Kidney (tissue), 14 donors: ENCODE data around the gene CCDC159. TPM values are rescaled to one million over a fixed set of nuclear protein-coding genes. Genes with fewer than 3 reads are reported as not detected.

Experiments used
- DNase-seq, 5 donors: peaks; one replicate each; pipeline ENCODE4 v3.0.0-alpha.2; 2013 to 2020
- FAIRE-seq: peaks from 2 replicates; lab custom pipeline; 2012; peaks lifted over from hg19 to GRCh38; lab: Jason Lieb, UNC
- H3K27ac ChIP-seq, 2 donors: one replicate each; pipeline ENCODE4 v1.7.0; 2013; ENCODE audit warnings: low read depth in 2 of 2, low read length in 2 of 2, inconsistent platforms in 1 of 2
- H3K27me3 ChIP-seq: one replicate; pipeline ENCODE4 v1.7.1; 2013; ENCODE audit warnings: low read length, inconsistent platforms; ENCODE audit not compliant: control insufficient read depth, insufficient read depth
- H3K36me3 ChIP-seq, 3 donors: one replicate each; pipeline versions ENCODE4 v1.7.0 to v1.7.1; 2013; ENCODE audit warnings: low read length in 3 of 3, control low read depth in 1 of 3, inconsistent platforms in 1 of 3; ENCODE audit not compliant: insufficient read depth in 3 of 3, control insufficient read depth in 2 of 3
- H3K4me1 ChIP-seq, 3 donors: one replicate each; pipeline versions ENCODE4 v1.7.0 to v1.7.1; 2013; ENCODE audit warnings: low read length in 3 of 3, inconsistent platforms in 1 of 3, low read depth in 1 of 3; ENCODE audit not compliant: control insufficient read depth in 2 of 3, insufficient read depth in 2 of 3
- H3K4me3 ChIP-seq, 3 donors: one replicate each; pipeline versions ENCODE4 v1.7.0 to v1.8.1; 2013; ENCODE audit warnings: low read length in 3 of 3, control low read depth in 1 of 3, inconsistent platforms in 1 of 3
- H3K9ac ChIP-seq, 3 donors: one replicate each; pipeline versions ENCODE4 v1.7.0 to v1.7.1; 2013; ENCODE audit warnings: low read length in 3 of 3, control low read depth in 1 of 3, inconsistent platforms in 1 of 3
- H3K9me3 ChIP-seq, 3 donors: one replicate each; pipeline versions ENCODE4 v1.7.0 to v1.7.1; 2013; ENCODE audit warnings: low read length in 3 of 3, control low read depth in 1 of 3, inconsistent platforms in 1 of 3; ENCODE audit not compliant: control insufficient read depth in 2 of 3, insufficient read depth in 1 of 3
- intact Hi-C: fragments of 100-400 bp; cut with DNase I; formaldehyde crosslinking; loops from one replicate; pipeline ENCODE4 v1.11.1; 2022
- polyA plus RNA-seq: library from polyadenylated mRNA; stranded (reverse); fragments of 350-450 nt; fragmentation: Illumina TruSeq; extraction: RNeasy Lipid Tissue Mini Kit (QIAGEN cat#74804); gene quantifications from one replicate; pipeline ENCODE4 v1.2.3, GENCODE V29; 2014; ENCODE audit warnings: low read depth, low replicate concordance; ENCODE audit not compliant: insufficient read depth
- total RNA-seq: library from RNA; stranded (reverse); fragmentation: NEBNext Ultra II Directional; extraction: Animal tissue kit (Norgen Biotek cat#: 25700); gene quantifications from one replicate; pipeline ENCODE4 v1.2.1, GENCODE V29; 2021
- TF ChIP-seq, protein P1 (sequence below): IDR thresholded peaks from 3 replicates; pipeline ENCODE4 v1.5.1; 2012; ENCODE audit warnings: mild to moderate bottlenecking, moderate library complexity, borderline replicate concordance; ENCODE audit not compliant: insufficient read depth; ENCODE audit errors: extremely low read depth
- donor health status: control.
- donor health status: control.
- donor health status: control.
- donor health status: control.
- donor health status: control.
- donor health status: DM: yes; HTN: yes; CAD: no.
- donor health status: Normal renal cell carcinoma (clear cell type).

Gene CCDC159
- total and polyA plus RNA-seq, 2 donors from 2014 or later = 28.9 to 50.7 TPM

DNA sequence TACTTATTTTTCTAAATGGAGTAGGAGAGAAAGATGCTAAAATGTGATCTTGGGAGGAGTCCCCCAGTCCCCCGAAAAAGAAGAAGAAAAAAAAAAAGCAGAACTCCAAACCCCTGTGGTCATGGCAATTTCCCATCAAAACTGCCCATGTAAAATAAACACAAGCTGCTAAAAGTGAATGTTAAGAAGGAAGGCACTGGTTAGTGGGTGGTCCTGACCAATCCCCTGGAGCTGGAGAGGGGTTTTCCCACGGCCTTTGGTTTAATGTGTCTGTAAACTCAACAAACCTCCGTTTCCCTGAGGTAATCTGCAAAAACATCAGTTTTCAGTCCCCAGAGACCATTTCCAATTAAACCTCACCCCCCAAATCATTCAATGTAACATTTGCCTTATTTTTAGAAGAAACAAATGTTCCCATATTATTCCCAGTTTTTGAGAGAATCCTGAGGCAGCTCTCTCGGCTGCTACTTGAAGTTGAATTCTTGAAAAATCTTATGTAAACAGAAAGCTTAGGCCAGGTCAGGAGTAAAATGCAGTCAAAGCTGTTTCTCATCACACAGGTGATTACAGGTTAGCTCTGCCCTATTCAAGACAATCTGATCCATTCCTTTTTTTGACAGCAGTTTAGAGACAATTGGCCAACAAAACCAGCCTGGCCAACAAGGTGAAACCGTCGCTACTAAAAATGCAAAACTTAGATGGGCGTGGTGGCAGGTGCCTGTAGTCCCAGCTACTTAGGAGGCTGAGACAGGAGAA, 23.9 kb upstream of the CCDC159 start:
- no peak overlapping the region for H3K4me3 ChIP-seq
- FAIRE-seq = no peak
- DNase-seq = peak in 2 of 5 donors; percentile 36 to 59
- H3K27me3 ChIP-seq = no peaks in the 10 kb centered on the region
- TF ChIP-seq, protein P1, sequence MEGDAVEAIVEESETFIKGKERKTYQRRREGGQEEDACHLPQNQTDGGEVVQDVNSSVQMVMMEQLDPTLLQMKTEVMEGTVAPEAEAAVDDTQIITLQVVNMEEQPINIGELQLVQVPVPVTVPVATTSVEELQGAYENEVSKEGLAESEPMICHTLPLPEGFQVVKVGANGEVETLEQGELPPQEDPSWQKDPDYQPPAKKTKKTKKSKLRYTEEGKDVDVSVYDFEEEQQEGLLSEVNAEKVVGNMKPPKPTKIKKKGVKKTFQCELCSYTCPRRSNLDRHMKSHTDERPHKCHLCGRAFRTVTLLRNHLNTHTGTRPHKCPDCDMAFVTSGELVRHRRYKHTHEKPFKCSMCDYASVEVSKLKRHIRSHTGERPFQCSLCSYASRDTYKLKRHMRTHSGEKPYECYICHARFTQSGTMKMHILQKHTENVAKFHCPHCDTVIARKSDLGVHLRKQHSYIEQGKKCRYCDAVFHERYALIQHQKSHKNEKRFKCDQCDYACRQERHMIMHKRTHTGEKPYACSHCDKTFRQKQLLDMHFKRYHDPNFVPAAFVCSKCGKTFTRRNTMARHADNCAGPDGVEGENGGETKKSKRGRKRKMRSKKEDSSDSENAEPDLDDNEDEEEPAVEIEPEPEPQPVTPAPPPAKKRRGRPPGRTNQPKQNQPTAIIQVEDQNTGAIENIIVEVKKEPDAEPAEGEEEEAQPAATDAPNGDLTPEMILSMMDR = no peak
- intact Hi-C loops = no loop called here
- no peaks in the 10 kb centered on the region for H3K9me3 ChIP-seq
- H3K9ac ChIP-seq = no peak overlapping the region
- H3K36me3 ChIP-seq = no peaks in the 10 kb centered on the region
- H3K27ac ChIP-seq = no peak overlapping the region
- H3K4me1 ChIP-seq = peaks cover 4 to 14% (median 8%) of the 10 kb centered on the region in 3 donors

DNA sequence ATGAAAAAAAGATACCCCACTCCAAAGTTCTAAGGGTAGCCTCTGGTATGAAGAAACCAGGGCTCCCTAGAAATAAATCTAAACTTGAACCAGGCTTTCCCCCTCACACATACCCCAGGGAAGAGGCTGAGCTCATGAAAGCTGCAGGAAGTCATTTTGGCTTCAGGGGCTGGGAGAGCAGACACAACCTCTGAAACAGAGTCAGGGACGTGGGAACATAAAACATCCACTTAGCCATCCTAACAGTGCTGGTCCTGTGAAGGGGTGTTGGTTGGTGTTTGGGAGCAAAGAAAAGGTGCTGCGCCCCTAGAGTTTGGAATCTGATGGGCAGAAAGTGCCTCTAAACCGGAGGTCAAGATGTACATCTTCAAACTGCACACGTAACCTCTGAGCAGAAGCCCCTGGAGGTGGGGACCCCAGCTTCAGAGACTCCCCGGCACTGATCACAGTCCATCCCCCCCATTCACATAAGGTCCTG, 22.7 kb upstream of the CCDC159 start:
- Histone ChIP-seq H3K27ac (peak overlapping the region; percentile 71 to 85), H3K4me1 (peaks cover 4 to 14% (median 8%) of the 10 kb centered on the region in 3 donors), H3K36me3 (no peaks in the 10 kb centered on the region), H3K9ac (peak overlapping the region in 1 of 3 donors; percentile 34), H3K27me3 (no peaks in the 10 kb centered on the region), H3K4me3 (no peak overlapping the region), H3K9me3 (no peaks in the 10 kb centered on the region)
- TF ChIP-seq, protein P1 = no peak
- DNase-seq (peak in 1 of 5 donors; percentile 10), FAIRE-seq (no peak)
- intact Hi-C loops = no loop called here

DNA sequence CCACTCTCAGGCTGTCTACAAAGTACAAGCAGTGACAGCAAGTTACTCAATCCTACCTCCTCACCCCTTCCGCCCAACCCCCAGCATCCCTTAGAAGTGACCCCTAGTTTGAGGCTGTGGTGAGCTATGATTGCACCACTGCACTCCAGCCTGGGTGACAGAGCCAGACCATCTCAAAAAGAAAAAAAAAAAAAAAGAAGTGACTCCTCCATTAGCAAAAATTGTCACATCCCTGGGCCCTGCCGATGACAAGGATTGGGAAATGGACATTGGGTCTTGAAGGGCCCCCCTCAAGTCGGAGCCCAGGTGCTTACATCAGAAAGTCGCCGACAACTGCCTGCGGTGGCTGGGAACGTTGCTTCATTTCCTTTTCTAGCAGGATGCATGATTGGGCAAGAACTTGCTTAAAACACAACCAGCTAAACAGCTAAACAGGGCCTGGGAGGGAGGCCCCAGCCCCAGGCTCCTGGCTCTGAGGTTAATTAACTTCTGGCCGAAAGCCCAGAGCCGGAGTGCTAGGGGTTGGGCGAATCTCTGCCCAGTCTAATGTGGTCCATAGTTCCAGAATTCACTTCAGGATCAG, 22.1 kb upstream of the CCDC159 start:
- intact Hi-C loops = no loop called here
- peaks cover 4 to 14% (median 8%) of the 10 kb centered on the region in 3 donors for H3K4me1 ChIP-seq
- H3K9ac ChIP-seq = peak overlapping the region in 1 of 3 donors; percentile 34
- H3K4me3 ChIP-seq = no peak overlapping the region
- peak overlapping the region; percentile 71 to 85 for H3K27ac ChIP-seq
- TF ChIP-seq, protein P1 = no peak
- H3K27me3 ChIP-seq = no peaks in the 10 kb centered on the region
- peak; percentile 65 to 93 (median 87) for DNase-seq
- H3K36me3 ChIP-seq = no peaks in the 10 kb centered on the region
- no peak for FAIRE-seq
- H3K9me3 ChIP-seq = no peaks in the 10 kb centered on the region
